ENCODE measurements around the gene GRIP1. TPM values are rescaled to one million over a fixed set of nuclear protein-coding genes. Genes with fewer than 3 reads are reported as not detected.

Gene GRIP1
- total and polyA plus RNA-seq, 2 donors (not counting 3 experiments of a cell fraction or from before 2014, with no cell fraction given) = 0.04 to 0.69 TPM

- no peak overlapping the region for H2AFZ ChIP-seq (ENCODE audit: low read depth, low read length)
- H3K4me3 ChIP-seq (replicated peaks in 1 of 3; ENCODE audit: insufficient read depth in 1 of 3, low read depth in 1 of 3, low read length in 3 of 3) = no peak overlapping the region
- H4K20me1 ChIP-seq (replicated peaks; ENCODE audit: control insufficient read depth, extremely low read depth, insufficient read depth, low read length) = no peaks in the 10 kb centered on the region
- H3K27me3 ChIP-seq (ENCODE audit: control insufficient read depth in 2 of 2, insufficient read depth in 2 of 2, low read length in 2 of 2) = peaks cover 11 to 16% of the 10 kb centered on the region in 2 experiments
- intact Hi-C loops (cut with micrococcal nuclease) = loop anchor here (5.0 kb wide), 1 partner anchor 263 kb away; no protein-coding TSS in a partner anchor
- dilution Hi-C loops (cut with MboI; ENCODE audit: extremely low pct_ligation_motif_present, low sequenced_read_pairs) = no loop called here
- H3K79me2 ChIP-seq (ENCODE audit: control insufficient read depth, insufficient read depth, low read length) = no peaks in the 10 kb centered on the region
- no TSS peak for BruUV-seq (replicated peaks)
- no peaks in the 10 kb centered on the region for H3K36me3 ChIP-seq (ENCODE audit: control insufficient read depth in 2 of 2, extremely low read depth in 1 of 2, insufficient read depth in 2 of 2, low read length in 2 of 2)
- FAIRE-seq = no peak
- ChIA-PET CTCF (no interaction called here), POLR2A (no interaction called here)
- H3K9ac ChIP-seq (replicated peaks; ENCODE audit: extremely low read depth, insufficient read depth, low read length) = no peak overlapping the region
- no peak overlapping the region for H3K4me2 ChIP-seq (ENCODE audit: insufficient read depth, low read length)
- DNase-seq (ENCODE audit: low read depth, low spot score) = no peak
- H3K4me1 ChIP-seq (ENCODE audit: control insufficient read depth, extremely low read depth, insufficient read depth, low read length) = no peaks in the 10 kb centered on the region
- no peak for TF ChIP-seq GATA2 (IDR thresholded peaks at IDR 0.05; ENCODE audit: insufficient read depth, insufficient read length, low read depth, low read length)
- no peak for TF ChIP-seq JUN (IDR thresholded peaks at IDR 0.05; ENCODE audit: borderline replicate concordance, insufficient read depth, insufficient read length, low read depth)
- no peak for TF ChIP-seq FOS (IDR thresholded peaks at IDR 0.05; ENCODE audit: borderline replicate concordance, insufficient read depth, low read length)
- TF ChIP-seq POLR2AphosphoS5 (IDR thresholded peaks at IDR 0.05; ENCODE audit: insufficient read depth, low read depth, low read length) = no peak
- no peak for TF ChIP-seq MYC (IDR thresholded peaks at IDR 0.05; ENCODE audit: low read depth, low read length)
- TF ChIP-seq POLR2A (IDR thresholded peaks at IDR 0.05; ENCODE audit: low read depth, low read length) = no peak
- TF ChIP-seq EZH2 (IDR thresholded peaks at IDR 0.05; ENCODE audit: borderline replicate concordance, low read depth, low read length, severe bottlenecking) = no peak
- TF ChIP-seq CTCF (IDR thresholded peaks at IDR 0.05; ENCODE audit: extremely low read depth in 1 of 2, insufficient read depth in 1 of 2, low read depth in 1 of 2, low read length in 2 of 2) = no peak
- no peak for TF ChIP-seq MAX (IDR thresholded peaks at IDR 0.05; ENCODE audit: insufficient read depth, insufficient read length)
- H3K9me3 ChIP-seq (replicated peaks; ENCODE audit: control insufficient read depth, insufficient read depth, low read length) = no peaks in the 10 kb centered on the region
- no peak overlapping the region for H3K27ac ChIP-seq (ENCODE audit: insufficient read depth, low read depth, low read length)
- no peaks in the 10 kb centered on the region for H3K9me1 ChIP-seq (replicated peaks; ENCODE audit: control insufficient read depth, extremely low read depth, insufficient read depth, low read length)
Measured at GRCh38 chr12:66428870-66429269, 250.0 kb downstream of the GRIP1 start.

All from endothelial cell of umbilical vein (primary cell).